Measurements from ENCODE around the gene HNRNPR.
"Not testable (repeated sequence)": the region's sequence is repeated elsewhere in the genome, so short reads cannot be mapped to it uniquely, and the experiment has no call there.

HNRNPR gene

DNA sequence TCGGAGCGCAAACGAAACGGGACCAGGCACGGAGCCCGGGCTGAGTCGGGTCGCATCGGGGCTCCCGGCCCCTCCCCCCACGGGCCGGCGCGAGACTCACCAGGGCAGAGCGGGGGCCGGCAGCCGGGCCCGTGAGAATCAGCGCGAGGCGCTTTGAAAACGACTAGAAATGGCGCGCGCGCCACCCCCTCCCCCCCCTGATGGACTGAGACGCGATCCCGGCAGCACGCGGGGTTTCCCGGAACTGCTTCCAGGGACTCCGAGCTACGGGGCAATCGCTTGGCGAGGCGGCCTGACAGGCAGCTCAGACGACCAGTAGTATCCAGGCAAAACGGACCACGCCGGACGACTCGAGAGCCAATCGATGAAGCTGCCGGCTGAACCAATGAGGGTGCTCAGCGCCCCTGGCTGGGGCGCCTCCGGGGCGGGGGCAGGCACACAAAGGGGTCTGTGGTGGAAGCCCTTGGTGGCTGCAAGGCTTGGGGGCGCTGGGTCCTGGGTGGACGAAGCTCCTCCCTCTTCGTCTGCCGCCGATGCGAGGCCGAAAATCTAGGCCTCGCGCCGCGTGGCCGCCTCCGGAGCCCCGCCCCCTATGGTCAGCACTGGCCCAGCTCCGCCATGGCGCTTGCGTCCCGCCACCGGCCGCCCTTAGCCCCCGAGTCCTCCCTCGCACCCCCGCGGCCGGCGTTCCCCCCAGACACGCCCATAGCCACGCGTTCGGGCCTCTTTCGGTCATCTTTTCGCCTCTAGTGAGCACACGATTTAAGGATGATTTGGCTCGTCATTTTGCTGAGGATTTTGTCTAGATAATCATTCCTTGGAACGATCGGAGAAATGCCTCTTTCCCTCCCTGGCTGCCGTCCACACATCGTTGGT, at the start of gene HNRNPR:
TSS of gene HNRNPR (minus strand) at position 174 of the 876 bp plus-strand sequence. CDS start 3,276 bp downstream, outside the sequence.
- peak; percentile 100 for DNase-seq

DNA sequence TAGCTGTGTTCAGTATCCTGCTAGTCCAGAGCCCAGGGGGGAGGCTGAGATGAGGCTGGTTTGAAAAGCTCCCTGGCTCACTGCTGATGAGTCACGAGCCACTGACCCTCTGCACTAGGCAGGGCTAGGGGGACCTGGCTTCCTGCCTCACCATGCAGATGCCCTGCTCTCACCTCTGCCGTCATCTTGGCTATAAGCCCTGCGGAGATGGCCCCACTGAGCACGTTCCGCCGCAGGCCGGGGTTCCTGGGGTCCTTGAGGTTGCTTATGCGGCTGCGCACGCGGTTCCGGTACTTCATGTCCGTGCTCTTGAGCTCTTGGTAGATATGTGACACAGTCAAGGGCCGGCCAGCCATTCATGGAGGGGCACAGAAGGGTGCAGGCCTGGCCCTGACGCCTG, 49.6 kb upstream of the HNRNPR start:
- DNase-seq = no peak

DNA sequence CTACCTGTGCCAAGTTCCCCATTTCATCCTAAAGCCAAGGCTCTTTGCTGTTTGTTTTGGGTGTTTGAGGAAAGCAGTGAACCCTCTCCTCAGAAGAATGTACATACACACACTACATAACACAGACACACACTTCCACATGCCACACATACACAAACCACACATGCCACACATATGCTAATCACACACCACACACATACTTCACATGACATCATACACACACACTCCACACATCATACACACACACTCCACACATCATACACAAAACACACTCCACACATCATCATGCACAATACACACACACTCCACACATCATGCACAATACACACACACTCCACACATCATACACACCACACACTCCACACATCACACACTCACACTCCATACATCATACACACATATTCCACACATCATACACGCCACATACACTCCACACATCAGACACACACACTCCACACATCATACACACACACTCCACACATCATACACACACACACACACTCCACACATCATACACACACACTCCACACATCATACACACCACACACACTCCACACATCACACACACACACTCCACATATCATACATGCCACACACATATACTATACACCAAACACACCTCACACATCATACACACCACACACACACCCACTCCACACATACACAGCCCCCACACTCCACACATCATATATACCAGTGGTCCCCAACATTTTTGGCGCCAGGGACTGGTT, 48.2 kb upstream of the HNRNPR start:
- no peak for DNase-seq

DNA sequence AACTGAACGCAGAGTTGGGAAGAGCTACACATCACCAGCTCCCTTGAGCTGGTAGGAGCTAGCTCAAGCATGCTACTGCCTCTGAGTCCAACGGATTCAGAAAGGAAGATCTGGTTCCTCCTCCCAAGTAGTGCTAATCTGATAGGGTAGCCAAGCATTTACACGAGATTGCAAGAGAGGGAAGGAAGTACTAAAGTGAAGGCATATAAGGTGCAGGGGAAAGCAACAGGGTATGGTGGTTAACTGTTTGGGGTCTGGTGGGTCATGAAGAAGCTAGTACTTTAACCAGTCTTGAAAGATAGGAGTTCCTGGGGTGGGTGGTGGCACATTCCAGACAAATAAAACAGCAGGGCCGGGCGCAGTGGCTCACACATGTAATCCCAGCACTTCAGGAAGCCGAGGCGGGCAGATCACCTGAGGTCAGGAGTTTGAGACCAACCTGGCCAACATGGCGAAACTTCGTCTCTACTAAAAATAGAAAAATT, 45.8 kb upstream of the HNRNPR start:
- DNase-seq = no peak

DNA sequence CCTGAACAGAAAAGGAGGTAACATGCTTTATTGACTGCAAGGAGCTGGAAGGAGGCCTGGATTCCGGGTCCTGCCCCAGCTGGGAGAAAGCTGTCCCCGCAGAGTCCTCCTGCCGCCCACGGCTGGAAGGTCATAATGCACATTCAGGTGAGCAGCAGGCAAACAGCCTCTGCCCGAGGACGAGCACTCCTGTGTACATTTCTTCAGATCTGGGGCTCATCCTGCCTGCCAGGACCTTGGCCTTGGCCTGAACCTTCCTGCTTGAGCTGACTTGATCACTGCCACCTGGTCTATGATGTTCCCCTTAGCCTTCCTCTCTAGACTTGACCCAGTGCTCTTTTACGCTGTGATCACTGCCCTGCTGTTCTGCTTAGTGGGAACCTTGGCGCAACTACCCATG, 43.4 kb upstream of the HNRNPR start:
- DNase-seq = no peak

DNA sequence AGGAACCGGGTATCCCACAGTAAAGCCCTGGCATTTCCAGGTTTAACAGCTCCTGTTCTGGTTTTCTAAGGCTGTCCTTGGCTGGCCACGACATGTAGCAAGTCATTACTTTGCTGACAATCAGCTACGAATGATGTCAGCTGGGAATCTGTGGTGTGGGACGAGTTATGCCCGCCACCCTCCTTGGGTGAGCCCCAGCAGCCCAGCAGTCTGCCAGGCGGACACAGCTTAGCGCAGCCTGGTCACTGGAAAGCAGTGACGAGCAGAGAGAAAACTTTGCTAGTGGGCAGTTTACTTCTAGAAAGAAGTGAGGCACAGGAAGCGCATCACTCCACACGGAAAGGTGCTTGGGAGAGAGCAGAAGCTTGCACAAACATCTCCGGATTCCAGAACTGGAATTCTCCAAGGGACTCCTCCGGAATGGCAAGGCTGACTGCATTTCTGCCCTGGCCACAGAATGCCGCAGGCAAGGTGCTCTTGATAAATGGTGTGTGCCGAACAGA, 41.1 kb upstream of the HNRNPR start:
- DNase-seq = no peak

DNA sequence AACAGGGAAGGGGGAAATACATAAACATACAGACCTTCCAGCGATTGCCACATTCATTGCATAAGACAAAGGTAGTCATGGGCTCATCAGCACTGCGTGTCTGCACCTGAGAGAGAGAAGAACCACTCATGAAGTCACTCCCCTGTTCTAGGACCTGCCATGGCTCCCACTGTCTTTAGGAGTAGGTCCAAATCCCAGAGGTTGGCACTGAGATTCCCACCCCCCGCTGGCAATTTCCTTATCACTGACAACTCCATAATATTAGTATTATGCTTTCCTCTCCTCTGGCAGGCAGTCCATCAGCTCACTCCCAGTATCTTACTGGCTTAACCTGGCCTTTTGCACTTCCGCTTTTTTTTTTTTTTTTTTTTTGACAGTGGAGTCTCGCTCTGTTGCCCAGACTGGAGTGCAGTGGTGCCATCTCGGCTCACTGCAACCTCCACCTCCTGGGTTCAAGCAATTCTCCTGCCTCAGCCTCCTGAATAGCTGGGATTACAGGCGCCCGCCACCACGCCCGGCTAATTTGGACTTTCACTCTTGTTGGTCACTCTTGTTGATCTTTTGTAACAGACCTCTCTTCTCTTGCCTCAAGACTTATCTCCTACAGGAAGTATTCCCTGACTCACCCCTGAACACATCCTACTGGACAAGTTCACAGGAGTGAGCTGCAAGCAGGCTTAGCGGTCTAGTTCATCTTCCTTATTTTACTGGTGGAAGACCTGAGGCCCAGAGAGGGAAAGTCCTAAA, 40.4 kb upstream of the HNRNPR start:
- no peak for DNase-seq

DNA sequence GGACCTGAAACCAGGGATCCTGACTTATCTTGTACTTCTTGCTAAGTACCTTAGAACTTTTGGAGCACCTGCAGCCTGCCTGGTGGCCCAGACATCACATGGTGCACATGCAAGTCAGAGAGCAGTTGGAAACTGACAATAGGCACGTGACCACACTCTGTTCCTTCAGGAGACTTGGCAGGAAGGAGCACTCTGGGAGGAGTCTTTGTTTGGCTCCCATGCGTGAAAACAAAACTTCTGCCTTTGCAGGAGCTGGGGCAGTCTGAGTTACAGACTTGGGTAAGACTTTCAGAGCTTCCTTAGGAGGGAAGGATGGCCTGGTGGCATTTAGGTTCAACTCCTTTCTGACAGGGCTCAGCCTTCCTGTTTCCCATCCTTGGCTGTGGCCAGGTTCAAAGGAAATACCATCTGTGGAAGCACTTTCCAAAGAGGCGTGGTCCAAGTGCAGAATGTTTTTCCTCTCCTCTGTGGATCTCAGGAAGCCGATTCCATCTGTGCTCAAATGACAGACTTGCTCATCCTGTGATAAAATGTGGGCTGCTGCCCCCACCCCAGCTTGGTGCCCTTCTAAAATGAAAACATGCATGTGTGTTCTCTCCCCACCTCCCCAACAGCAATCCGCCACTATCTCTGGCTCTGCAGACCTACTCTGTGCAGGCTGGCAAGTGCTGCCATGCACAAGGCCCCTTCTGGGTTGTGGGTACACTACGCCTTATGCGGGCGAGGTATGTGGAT, 39.7 kb upstream of the HNRNPR start:
- no peak for DNase-seq

DNA sequence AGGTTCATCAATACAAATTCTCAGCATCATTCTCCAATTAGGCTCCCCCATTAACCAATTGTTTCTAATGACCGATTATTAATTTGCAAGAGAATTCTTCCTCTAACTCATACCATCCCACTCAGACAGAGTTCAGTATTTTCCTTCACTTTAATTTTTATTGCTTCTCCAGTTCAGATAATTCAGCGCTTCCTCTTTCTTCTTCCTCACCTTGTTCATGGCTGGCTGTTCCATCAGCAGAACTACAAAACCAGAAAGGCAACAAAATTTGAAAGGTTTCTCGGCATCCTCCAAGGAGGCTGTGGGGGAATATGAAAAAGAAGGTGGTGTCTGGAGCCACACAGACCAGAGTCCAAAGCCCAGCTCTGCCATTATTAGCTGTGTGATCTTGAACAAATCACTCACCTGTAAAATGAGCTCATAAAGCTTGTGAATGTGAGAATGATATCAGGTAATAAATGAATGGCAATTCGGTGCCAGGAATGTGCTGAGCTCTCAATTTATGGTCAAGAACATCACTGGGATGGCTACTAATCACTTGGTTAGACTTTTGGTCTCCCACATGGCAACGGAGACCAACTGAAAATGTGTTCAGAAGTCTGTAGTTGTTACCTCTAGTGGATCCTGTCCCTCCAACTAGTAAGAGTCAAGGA, 37.3 kb upstream of the HNRNPR start:
- DNase-seq = no peak

DNA sequence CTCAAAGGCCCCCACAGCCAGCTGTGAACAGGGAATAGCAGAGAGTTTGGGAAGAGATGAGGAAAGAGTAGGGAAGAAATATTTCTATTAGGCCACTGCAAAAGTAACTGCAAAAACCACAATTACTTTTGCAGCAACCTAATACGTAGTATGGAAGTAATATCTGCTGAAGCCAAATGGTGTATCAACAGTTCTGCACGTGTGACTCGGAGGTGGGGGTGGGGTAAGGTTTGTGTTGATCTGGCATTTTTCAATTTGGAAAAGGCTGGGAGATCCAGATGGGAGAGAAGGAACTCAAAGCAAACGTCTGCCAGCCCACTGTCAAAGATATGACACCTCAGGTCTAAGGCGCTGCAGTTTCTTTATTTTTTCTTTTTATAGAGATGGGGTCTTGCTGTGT, 36.6 kb upstream of the HNRNPR start:
- DNase-seq = no peak

DNA sequence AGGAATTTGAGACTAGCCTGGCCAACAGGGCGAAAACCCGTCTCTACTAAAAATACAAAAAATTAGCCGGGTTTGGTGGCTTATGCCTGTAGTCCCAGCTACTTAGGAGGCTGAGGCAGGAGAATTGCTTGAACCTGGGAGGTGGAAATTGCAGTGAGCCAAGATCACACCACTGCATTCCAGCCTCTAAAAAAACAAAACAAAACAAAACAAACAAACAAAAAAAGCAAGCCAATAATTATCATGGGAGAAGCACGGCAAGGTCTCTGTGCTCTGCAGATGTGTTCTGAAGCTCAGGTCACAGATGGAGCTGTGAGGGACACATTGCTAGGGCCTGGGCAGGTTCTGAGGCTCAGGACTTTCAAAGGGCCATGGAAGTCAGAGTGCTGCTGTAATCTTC, 36.2 kb upstream of the HNRNPR start:
- not testable (repeated sequence) for DNase-seq

DNA sequence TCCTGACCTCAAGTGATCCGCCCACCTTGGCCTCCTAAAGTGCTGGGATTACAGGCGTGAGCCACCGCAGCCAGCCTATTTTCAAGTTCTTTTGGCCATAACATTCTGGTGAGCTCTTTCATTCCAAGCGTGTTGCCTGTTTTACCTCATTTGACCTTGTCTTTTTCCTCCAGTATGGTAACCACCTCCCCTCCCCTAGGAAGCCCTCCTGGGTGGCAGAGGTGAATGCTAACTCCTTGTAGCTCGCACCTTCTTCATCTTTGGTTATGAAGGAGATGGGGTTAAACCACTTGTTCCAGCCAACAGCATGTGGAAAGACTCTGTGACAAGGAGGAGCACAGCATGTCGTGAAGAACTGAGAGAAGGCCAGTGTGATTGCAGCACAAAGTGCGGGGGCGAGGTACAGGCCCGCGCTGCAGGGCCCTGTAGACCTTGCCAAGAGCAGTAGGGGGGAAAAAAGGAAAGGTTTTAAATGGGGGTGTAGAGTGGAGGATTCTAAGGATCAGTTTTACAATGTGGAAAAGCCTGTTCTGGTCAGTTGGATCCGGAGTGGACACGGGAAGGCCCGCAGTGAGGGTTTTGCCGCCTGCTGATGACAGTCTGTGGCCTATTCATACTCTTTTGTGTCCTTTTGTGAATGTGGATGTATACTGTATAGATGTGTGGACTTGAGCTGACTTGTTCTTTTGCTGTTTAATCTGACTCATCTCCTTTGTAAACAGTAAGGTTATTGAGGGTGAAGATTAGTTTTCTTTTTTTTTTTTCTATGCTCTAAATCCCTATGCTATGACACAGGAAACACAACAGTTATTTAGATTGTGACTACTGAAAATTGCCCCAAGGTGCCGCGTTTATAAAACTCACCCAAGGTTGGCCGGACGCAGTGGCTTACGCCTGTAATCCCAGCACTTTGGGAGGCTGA, 33.1 kb upstream of the HNRNPR start:
- no peak for DNase-seq

DNA sequence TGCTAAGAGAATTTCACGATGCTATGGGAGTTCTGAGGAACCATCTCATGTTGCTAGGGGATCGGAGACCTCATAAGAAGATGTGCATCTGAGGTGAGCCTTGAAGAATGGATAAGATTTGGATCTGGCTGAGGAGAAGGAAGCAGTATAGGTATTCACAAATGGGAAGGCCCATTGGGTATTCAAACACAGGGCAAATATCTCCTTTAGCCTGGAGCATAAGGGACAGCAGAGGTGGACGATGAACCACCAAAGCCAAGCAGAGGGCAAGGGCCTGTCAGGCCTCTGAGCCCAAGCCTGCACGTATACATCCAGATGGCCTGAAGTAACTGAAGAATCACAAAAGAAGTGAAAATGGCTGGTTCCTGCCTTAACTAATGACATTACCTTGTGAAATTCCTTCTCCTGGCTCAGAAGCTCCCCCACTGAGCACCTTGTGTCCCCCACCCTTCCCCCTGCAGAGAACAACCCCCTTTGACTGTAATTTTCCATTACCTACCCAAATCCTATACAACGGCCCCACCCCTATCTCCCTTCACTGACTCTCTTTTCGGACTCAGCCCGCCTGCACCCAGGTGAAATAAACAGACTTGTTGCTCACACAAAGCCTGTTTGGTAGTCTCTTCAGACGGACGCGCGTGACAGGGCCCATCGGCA, 30.1 kb upstream of the HNRNPR start:
- not testable (repeated sequence) for DNase-seq

DNA sequence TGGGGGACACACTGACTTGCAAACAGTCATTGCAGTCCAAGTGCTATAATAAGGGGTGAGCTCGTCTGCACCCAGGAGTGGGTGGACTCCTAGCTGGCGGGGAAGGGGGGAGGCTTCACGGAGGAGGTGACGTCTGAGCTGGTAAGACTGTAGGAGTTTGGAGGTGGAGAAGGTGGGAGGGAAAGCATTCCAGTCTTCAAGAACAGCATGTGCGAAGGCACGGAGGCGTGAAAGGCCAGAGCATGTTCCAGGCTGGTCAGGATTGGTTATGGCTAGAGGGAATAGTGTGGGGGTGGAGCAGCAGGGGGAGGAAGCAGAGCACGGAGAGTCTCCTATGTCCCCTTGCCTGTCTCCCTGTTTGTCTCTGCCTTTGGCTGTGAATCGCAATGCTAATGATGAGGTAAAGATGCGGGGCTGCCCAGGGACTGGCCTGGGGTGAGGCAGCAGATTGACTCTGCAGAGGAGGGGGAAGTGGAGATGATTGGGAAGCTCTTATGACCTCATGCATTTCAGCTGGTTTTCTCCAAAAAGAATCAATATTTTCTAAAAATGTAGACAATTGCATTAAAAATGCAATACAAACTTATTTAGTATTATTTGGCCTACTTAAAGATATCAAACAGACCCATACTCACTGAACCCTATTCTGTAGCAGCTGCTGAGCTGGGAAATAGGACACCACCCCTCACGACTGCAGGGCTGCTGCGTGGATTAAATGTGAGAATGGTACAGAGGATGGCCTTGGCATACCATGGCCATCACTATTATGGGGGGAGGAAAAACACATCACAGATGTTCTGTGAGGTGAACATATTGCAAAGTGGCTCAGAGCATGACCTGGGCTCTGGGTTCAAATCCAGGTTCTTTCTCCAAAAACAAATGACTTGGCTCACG, 28.1 kb upstream of the HNRNPR start:
- DNase-seq = no peak

DNA sequence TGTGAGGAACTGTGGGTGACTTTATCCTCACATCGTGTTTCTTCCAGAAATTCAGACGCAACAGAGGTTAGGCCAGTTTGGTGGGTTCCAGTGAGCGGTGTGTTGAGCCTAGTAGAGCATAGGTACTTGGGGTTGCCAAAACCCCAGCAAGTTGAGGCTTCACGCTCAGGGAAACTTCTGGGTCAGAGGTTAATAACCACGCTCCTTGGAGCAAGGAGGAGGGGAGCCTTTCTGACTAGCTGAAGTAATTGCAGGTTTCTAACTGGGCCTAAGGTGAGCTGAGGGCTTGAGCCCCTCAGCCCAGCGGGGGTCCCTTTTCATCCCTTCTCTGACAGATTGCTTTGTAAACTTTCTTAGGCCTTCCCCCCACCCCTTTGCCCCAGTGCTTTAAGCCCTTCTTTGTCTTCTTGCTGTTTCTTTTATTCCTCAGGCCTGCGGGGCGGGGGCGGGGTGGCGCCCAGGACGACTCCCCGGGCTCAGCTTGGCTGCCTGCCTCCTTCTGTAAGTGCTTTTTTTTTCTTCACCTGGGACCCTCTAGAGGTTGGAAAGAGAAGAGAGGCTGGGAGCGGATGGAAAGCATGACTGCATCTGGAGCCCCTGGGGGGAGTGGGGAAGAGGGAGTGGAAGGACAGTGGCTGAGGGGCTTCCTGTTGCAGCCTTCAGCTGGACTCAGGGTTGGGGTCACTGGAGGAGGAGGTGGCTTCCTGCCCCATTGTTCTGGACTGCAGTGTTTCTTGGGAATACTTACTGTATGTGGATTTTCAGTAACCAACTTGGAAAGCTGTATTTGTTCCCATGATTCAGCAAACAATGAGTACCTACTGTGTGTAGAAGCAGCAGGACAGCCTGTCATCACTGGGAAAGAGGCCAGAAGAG, 26.9 kb upstream of the HNRNPR start:
- no peak for DNase-seq

DNA sequence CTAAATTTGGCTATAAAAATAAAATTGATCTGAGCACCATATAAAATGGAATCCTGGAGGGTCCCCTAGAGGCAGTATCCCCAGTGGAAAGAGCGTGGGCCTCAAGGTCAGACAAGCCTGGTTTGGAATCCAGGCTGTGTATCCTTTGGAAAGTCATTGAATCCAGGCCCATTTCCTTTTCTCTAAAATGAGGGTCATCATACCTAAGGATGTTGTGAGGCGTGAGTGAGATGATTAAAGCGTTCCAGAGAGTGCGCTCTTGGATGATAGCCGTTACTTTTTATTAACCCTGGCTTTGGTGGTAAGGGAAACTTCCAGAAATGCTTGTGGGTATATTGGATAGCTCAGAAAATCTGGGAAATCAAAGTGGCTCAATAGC, 26.2 kb upstream of the HNRNPR start:
- no peak for DNase-seq

DNA sequence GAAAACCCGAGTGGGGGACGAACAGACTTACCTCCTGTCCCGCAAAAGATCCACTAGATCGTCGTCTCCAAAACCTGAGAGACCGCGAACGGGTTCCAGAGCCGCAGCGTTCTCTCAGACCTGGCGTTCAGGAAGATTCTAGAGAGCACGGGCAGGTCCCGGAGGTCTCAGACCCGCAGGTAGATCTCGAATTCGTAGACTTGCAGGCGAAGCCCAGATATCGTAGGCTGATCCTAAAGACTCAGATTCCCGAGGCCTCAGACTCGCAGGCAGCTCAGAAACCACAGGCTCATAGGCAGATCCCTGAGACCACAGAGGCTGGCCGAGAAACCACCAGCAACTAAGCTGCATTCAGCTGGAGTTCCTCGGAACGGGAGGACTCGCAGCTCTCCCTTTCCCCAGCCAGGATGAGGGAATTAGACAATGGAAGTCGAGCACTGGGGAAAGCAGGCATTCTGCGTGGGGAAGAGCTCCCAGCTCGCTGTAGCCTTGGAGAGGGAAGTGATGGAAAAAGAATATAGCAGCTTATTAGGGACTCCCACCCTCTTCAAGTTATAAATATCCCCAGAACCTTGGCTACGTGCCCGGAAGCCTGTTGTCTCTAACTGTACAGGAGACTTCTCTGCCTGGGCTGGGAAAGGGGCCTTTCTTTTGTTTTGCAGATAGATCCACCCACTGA, 25.4 kb upstream of the HNRNPR start, which contains the start of gene ZNF436:
TSS of gene ZNF436 (minus strand) at position 502 of the 679 bp plus-strand sequence. CDS start 1,831 bp downstream, outside the sequence.
- peak; percentile 29 for DNase-seq
